ENCODE results near the gene POLN. TPM values are rescaled to one million over a fixed set of nuclear protein-coding genes. Genes with fewer than 3 reads are reported as not detected.

POLN gene
- total RNA-seq, 1 experiment from 2014 or later = 3.5 TPM

- TF ChIP-seq, protein P1, sequence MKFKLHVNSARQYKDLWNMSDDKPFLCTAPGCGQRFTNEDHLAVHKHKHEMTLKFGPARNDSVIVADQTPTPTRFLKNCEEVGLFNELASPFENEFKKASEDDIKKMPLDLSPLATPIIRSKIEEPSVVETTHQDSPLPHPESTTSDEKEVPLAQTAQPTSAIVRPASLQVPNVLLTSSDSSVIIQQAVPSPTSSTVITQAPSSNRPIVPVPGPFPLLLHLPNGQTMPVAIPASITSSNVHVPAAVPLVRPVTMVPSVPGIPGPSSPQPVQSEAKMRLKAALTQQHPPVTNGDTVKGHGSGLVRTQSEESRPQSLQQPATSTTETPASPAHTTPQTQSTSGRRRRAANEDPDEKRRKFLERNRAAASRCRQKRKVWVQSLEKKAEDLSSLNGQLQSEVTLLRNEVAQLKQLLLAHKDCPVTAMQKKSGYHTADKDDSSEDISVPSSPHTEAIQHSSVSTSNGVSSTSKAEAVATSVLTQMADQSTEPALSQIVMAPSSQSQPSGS (CRISPR knock-in tag; IDR thresholded peaks at IDR 0.05; ENCODE audit: borderline replicate concordance, low read depth) = no peak
- no peak for TF ChIP-seq ZNF317 (CRISPR knock-in tag; IDR thresholded peaks at IDR 0.05; ENCODE audit: borderline replicate concordance, low read depth)
- no peak for TF ChIP-seq USF2 (CRISPR knock-in tag; IDR thresholded peaks at IDR 0.05)
- no peak for TF ChIP-seq NR3C1 (CRISPR knock-in tag; conservative IDR thresholded peaks at IDR 0.05; ENCODE audit: low read depth)
- no peak for TF ChIP-seq ZNF138 (CRISPR knock-in tag; conservative IDR thresholded peaks at IDR 0.05)
- no peak for TF ChIP-seq ETV6 (CRISPR knock-in tag; IDR thresholded peaks at IDR 0.05)
- TF ChIP-seq NFYB (CRISPR knock-in tag; conservative IDR thresholded peaks at IDR 0.05; ENCODE audit: low read depth) = no peak
- TF ChIP-seq PRDM15 (CRISPR knock-in tag; IDR thresholded peaks at IDR 0.05) = no peak
These were observed 193.9 kb downstream of the POLN start (continued) for GRCh38 chr4:2047781-2048581.

DNA sequence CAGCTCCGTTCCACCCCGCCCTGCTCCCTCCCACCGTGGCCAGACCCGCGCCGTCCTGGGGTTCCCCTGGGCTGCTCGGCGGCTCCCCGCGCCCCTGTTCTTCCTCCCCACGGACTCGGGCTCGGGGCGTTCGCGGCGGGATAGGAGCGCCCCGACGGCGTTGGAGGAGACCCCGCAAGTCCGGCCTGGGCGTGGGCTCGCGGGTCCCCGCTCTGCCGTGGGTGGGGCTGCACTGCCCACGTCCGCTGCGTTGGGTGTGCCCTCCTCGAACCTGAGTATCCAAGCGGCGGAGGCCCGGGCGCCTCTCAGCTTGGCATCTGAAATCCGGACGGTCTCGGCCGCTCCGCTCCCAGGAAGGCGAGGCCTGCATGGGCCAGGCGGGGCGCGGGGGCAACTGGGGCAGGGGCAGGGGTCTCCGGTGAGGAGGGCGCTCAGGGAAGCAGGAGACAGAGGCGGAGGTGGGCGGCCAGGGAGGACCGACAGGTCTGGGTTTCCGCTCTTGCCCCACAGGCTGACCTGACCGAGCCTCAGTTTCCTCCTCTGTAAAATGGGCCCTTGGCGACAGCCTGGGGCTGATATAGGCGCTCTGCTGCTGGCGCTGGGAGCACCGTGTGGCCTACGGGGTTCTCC, 194.8 kb downstream of the POLN start:
- peaks cover 10% of the 10 kb centered on the region for H3K4me1 Mint-ChIP-seq
- H3K27ac Mint-ChIP-seq = no peak overlapping the region
- no peaks in the 10 kb centered on the region for H3K9me3 Mint-ChIP-seq
- TF ChIP-seq ELF4 (CRISPR knock-in tag; IDR thresholded peaks at IDR 0.05; ENCODE audit: low read depth) (no peak), ZNF138 (CRISPR knock-in tag; conservative IDR thresholded peaks at IDR 0.05) (no peak), ETV6 (CRISPR knock-in tag; IDR thresholded peaks at IDR 0.05) (no peak), KAT7 (CRISPR knock-in tag; IDR thresholded peaks at IDR 0.05; ENCODE audit: borderline replicate concordance) (no peak), RORB (CRISPR knock-in tag; IDR thresholded peaks at IDR 0.05) (no peak), NFATC4 (CRISPR knock-in tag; IDR thresholded peaks at IDR 0.05) (no peak), ESRRA (CRISPR knock-in tag; IDR thresholded peaks at IDR 0.05; ENCODE audit: borderline replicate concordance) (no peak), ZNF416 (CRISPR knock-in tag; IDR thresholded peaks at IDR 0.05) (no peak)
- TF ChIP-seq, protein P2, sequence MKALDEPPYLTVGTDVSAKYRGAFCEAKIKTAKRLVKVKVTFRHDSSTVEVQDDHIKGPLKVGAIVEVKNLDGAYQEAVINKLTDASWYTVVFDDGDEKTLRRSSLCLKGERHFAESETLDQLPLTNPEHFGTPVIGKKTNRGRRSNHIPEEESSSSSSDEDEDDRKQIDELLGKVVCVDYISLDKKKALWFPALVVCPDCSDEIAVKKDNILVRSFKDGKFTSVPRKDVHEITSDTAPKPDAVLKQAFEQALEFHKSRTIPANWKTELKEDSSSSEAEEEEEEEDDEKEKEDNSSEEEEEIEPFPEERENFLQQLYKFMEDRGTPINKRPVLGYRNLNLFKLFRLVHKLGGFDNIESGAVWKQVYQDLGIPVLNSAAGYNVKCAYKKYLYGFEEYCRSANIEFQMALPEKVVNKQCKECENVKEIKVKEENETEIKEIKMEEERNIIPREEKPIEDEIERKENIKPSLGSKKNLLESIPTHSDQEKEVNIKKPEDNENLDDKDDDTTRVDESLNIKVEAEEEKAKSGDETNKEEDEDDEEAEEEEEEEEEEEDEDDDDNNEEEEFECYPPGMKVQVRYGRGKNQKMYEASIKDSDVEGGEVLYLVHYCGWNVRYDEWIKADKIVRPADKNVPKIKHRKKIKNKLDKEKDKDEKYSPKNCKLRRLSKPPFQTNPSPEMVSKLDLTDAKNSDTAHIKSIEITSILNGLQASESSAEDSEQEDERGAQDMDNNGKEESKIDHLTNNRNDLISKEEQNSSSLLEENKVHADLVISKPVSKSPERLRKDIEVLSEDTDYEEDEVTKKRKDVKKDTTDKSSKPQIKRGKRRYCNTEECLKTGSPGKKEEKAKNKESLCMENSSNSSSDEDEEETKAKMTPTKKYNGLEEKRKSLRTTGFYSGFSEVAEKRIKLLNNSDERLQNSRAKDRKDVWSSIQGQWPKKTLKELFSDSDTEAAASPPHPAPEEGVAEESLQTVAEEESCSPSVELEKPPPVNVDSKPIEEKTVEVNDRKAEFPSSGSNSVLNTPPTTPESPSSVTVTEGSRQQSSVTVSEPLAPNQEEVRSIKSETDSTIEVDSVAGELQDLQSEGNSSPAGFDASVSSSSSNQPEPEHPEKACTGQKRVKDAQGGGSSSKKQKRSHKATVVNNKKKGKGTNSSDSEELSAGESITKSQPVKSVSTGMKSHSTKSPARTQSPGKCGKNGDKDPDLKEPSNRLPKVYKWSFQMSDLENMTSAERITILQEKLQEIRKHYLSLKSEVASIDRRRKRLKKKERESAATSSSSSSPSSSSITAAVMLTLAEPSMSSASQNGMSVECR (CRISPR knock-in tag; IDR thresholded peaks at IDR 0.05; ENCODE audit: borderline replicate concordance) = no peak
- TF ChIP-seq, protein P3, sequence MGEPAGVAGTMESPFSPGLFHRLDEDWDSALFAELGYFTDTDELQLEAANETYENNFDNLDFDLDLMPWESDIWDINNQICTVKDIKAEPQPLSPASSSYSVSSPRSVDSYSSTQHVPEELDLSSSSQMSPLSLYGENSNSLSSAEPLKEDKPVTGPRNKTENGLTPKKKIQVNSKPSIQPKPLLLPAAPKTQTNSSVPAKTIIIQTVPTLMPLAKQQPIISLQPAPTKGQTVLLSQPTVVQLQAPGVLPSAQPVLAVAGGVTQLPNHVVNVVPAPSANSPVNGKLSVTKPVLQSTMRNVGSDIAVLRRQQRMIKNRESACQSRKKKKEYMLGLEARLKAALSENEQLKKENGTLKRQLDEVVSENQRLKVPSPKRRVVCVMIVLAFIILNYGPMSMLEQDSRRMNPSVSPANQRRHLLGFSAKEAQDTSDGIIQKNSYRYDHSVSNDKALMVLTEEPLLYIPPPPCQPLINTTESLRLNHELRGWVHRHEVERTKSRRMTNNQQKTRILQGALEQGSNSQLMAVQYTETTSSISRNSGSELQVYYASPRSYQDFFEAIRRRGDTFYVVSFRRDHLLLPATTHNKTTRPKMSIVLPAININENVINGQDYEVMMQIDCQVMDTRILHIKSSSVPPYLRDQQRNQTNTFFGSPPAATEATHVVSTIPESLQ (CRISPR knock-in tag; IDR thresholded peaks at IDR 0.05) = no peak
- ChIA-PET CTCF (no interaction called here), POLR2A (no interaction called here)
- H3K4me3 Mint-ChIP-seq = no peak overlapping the region
- peaks cover 39% of the 10 kb centered on the region for H3K27me3 Mint-ChIP-seq (ENCODE audit: low read depth)
- ATAC-seq (peak; percentile 10; the same call in 1 of the 2 replicates), DNase-seq (ENCODE audit: low spot score) (no peak)
- H3K36me3 Mint-ChIP-seq = no peaks in the 10 kb centered on the region

Data from WTC11 (cell line).